Small intestine (tissue), 7 donors: ENCODE measurements around the gene LMTK3. TPM values are rescaled to one million over a fixed set of nuclear protein-coding genes. Genes with fewer than 3 reads are reported as not detected.
A peak's percentile ranks its signal among the peaks of the same experiment; 100 is the strongest.

ENCODE experiments used
- DNase-seq, 2 donors: peaks; one replicate each; pipeline versions ENCODE4 v3.0.0 to v3.0.0-alpha.2; 2013
- FAIRE-seq: peaks from 2 replicates; lab custom pipeline; 2012; peaks lifted over from hg19 to GRCh38; lab: Jason Lieb, UNC
- H3K27ac ChIP-seq, 3 donors: one replicate each; pipeline ENCODE4 v1.5.1; 2013; ENCODE audit warnings: low read length in 2 of 3, mild to moderate bottlenecking in 2 of 3, control low read depth in 1 of 3, inconsistent platforms in 1 of 3, low read depth in 1 of 3, moderate library complexity in 1 of 3
- H3K27me3 ChIP-seq, 3 donors: one replicate each; pipeline ENCODE4 v1.6.1; 2013; ENCODE audit warnings: low read length in 3 of 3, inconsistent platforms in 1 of 3; ENCODE audit not compliant: control insufficient read depth in 3 of 3, insufficient read depth in 3 of 3
- H3K36me3 ChIP-seq, 3 donors: one replicate each; pipeline ENCODE4 v1.6.1; 2013; ENCODE audit warnings: low read length in 3 of 3, inconsistent platforms in 1 of 3, low read depth in 1 of 3, mild to moderate bottlenecking in 1 of 3, moderate library complexity in 1 of 3; ENCODE audit not compliant: control insufficient read depth in 3 of 3, insufficient read depth in 2 of 3
- H3K4me1 ChIP-seq, 3 donors: one replicate each; pipeline ENCODE4 v1.6.1; 2013; ENCODE audit warnings: low read length in 2 of 3, inconsistent platforms in 1 of 3, low read depth in 1 of 3, mild to moderate bottlenecking in 1 of 3, moderate library complexity in 1 of 3; ENCODE audit not compliant: control insufficient read depth in 3 of 3, insufficient read depth in 2 of 3
- H3K4me3 ChIP-seq, 3 donors: one replicate each; pipeline ENCODE4 v1.5.1; 2013; ENCODE audit warnings: low read length in 3 of 3, control low read depth in 1 of 3, inconsistent platforms in 1 of 3, low read depth in 1 of 3, mild to moderate bottlenecking in 1 of 3, moderate library complexity in 1 of 3
- H3K9me3 ChIP-seq, 2 donors: one replicate each; pipeline ENCODE4 v1.6.1; 2013; ENCODE audit warnings: low read depth in 1 of 2, low read length in 1 of 2; ENCODE audit not compliant: control insufficient read depth in 2 of 2, insufficient read depth in 1 of 2
- WGBS, 3 donors: extraction: QIAGEN DNeasy Blood & Tissue Kit; methylation state at CpG; one replicate each; pipeline ENCODE4 v1.1.7; 2013; 5-methylcytosine and 5-hydroxymethylcytosine counted together
- polyA plus RNA-seq, 4 donors: library from polyadenylated mRNA; stranded (reverse) in 3 of 4; unstranded in 1 of 4; fragments of 200-250 nt in 3 of 4; fragments of 120-200 nt in 1 of 4; gene quantifications; one replicate each; pipeline versions ENCODE4 v1.2.1 to v1.2.3, GENCODE V29; 2013
- donor health status: healthy with polysubstance abuse.
- donor health status: control.
- donor health status: control.
- donor health status: Bipolar disorder and iron deficiency.
- donor health status: healthy.

LMTK3 gene
- polyA plus RNA-seq, 4 donors = 3.6 to 7.6 (median 7.1) TPM

GRCh38 chr19:48554385-48555091, 42.9 kb upstream of the LMTK3 start:
- Histone ChIP-seq H3K4me1 (peaks cover 7 to 57% (median 7%) of the 10 kb centered on the region in 3 donors), H3K4me3 (no peak overlapping the region), H3K27ac (peak overlapping the region in 1 of 3 donors; percentile 29), H3K9me3 (peaks cover 0 to 4% of the 10 kb centered on the region in 2 donors), H3K27me3 (no peaks in the 10 kb centered on the region), H3K36me3 (no peaks in the 10 kb centered on the region)
- WGBS, 3 donors = 56 to 64% (median 60%) methylated on average over 14 to 16 of the region's 16 CpGs
- FAIRE-seq (no peak), DNase-seq (peak in 1 of 2 donors; percentile 75)

DNA sequence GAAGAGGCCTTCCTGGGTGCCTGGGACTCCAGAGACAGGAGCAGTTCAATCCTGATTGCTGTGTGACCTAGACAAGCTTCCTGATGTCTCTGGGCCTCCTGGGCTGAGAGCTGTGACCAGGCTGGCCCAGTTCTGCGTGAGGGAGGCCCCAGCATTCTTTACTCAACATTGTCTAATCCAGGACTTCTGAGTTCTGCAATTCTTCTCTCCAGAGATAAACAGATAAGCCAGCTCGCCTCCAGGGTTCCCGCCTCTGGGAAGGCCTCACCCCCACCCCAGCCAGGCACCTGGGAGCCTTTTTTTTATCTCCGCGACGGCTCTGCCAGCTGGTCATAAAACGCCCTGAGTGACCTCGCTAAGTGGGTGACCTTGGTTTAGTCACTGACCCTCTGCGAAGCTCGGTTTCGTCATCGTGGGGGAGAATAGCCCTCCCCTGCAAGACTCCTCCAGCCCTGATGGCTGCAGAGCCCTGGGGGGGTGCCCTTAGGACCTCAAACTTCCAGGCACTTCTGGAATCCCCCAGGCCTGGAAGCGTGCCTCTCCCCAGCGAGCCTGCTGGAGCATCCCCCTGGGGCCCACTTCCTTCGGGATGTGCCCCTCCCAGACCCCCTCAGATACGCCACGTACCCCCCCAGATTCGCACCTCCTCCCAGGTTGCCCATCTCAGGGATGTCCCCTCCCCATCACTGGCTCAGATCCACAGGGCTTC, 42.2 kb upstream of the LMTK3 start:
- FAIRE-seq (no peak), DNase-seq (peak; percentile 79 to 83)
- no peak overlapping the region for H3K4me3 ChIP-seq
- WGBS, 3 donors = 12 to 19% (median 17%) methylated on average over 17 to 18 of the region's 18 CpGs
- no peaks in the 10 kb centered on the region for H3K36me3 ChIP-seq
- H3K27me3 ChIP-seq = no peaks in the 10 kb centered on the region
- peaks cover 0 to 4% of the 10 kb centered on the region in 2 donors for H3K9me3 ChIP-seq
- H3K27ac ChIP-seq = peak overlapping the region; percentile 29 to 59 (median 59)
- H3K4me1 ChIP-seq = peaks cover 7 to 54% (median 7%) of the 10 kb centered on the region in 3 donors

GRCh38 chr19:48552406-48553322, 41.0 kb upstream of the LMTK3 start:
- Histone ChIP-seq H3K27me3 (no peaks in the 10 kb centered on the region), H3K27ac (peak overlapping the region in 1 of 3 donors; percentile 84), H3K36me3 (no peaks in the 10 kb centered on the region), H3K4me3 (peak overlapping the region in 1 of 3 donors; percentile 56), H3K4me1 (peaks cover 7 to 46% (median 7%) of the 10 kb centered on the region in 3 donors), H3K9me3 (no peaks in the 10 kb centered on the region)
- DNase-seq (no peak), FAIRE-seq (no peak)
- WGBS, 3 donors = 56 to 72% (median 62%) methylated on average over 19 of the region's 19 CpGs

DNA sequence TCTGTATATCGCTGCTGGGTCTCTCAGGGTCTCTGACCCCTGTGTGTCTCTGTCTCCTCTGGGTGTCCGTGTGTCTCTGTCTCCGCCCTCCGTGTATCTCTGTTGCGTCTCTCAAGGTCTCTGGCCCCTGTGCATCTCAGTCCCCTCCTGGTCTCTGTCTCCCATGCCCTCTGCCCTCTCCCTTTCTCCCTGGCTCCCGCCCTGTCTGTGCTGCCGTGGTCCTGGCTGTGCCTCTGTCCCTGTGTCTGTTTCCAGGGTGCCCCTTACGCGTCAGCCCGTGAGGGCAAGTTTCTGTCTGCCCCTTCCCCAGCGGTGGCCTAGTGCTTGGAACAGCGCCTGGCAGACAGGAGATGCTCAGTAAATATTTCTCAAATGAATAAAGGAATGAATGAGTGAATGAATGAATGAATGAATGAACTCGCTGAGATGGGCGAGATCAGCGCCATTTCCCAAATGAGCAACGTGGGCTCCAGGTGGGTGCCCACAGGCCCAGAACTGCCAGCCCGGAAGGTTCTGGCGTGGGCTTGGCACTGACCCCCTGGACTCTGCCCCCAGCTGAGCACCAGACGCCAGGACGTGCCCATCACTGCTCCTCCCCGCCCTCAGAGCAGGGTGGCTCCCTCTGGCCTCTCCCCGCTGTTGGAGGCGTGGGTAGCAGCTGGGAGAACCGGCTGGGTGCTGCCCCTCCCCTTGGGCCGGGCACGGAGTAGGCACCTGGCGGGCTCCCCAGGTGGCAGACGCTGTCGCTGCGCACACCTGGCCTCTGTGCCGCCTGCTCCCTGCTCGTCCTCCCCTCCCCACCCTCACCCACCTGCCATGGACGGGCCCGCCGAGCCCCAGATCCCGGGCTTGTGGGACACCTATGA, 40.0 kb upstream of the LMTK3 start, which contains the start of gene SULT2B1:
SULT2B1 (plus strand) TSS at position 736 of the 866 bp plus-strand sequence; CDS start at position 817, 81 bp downstream.
- DNase-seq = peak; percentile 83 to 96
- FAIRE-seq = no peak
- peak within 1 kb of the TSS in 1 of 3 donors; percentile 84 for H3K27ac ChIP-seq
- H3K4me1 ChIP-seq = peaks cover 7 to 43% (median 7%) of the 10 kb centered on the region in 3 donors
- no peaks in the 10 kb centered on the region for H3K9me3 ChIP-seq
- H3K27me3 ChIP-seq = no peaks in the 10 kb centered on the region
- H3K36me3 ChIP-seq = no peaks in the 10 kb centered on the region
- WGBS, 3 donors = 20 to 56% (median 34%) methylated on average over 30 to 36 of the region's 36 CpGs
- H3K4me3 ChIP-seq = peak within 1 kb of the TSS in 1 of 3 donors; percentile 56

GRCh38 chr19:48549380-48549779, 37.7 kb upstream of the LMTK3 start:
- no peak overlapping the region for H3K4me3 ChIP-seq
- H3K4me1 ChIP-seq = peaks cover 7 to 31% (median 7%) of the 10 kb centered on the region in 3 donors
- 66 to 83% (median 75%) methylated on average over 5 of the region's 5 CpGs for WGBS, 3 donors
- DNase-seq (no peak), FAIRE-seq (no peak)
- no peaks in the 10 kb centered on the region for H3K27me3 ChIP-seq
- no peaks in the 10 kb centered on the region for H3K36me3 ChIP-seq
- no peaks in the 10 kb centered on the region for H3K9me3 ChIP-seq
- no peak overlapping the region for H3K27ac ChIP-seq

DNA sequence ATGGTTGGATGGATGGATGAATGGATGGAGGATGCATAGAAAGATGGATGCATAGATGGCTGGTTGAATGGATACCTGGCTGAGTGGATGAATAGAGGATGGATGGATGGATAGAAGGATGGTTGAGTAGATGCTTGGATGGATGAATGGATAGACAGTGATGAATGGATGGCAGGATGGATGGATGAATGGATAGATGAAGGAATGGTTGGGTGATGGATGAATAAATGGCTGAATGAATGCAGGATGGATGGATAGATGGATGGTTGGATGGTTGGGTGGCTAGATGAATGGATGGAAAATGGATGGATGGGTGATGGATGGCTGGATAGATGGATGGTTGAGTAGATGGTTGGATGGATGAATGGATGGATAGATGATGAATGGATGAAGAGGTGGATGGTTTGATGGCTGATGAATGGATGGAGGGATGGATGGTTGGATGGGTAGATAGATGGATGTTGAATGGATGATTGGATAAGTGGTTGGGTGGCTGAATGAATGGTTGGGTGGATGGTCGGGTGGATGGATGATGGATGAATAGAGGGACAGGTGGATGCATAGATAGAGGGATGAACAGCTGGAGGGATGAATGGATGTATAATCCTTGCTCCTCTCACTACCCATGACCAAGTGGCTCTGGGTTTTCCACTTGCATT, 36.7 kb upstream of the LMTK3 start:
- Histone ChIP-seq H3K4me1 (peaks cover 2 to 21% (median 7%) of the 10 kb centered on the region in 3 donors), H3K36me3 (no peaks in the 10 kb centered on the region), H3K27ac (no peak overlapping the region), H3K27me3 (no peaks in the 10 kb centered on the region), H3K9me3 (no peaks in the 10 kb centered on the region), H3K4me3 (no peak overlapping the region)
- WGBS, 3 donors = 93 to 100% (median 94%) methylated on average over 1 of the region's 1 CpG
- DNase-seq (no peak), FAIRE-seq (no peak)

- H3K36me3 ChIP-seq = no peaks in the 10 kb centered on the region
- H3K27me3 ChIP-seq = no peaks in the 10 kb centered on the region
- no peak for DNase-seq
- H3K27ac ChIP-seq = no peak overlapping the region
- H3K4me3 ChIP-seq = no peak overlapping the region
- H3K4me1 ChIP-seq = peaks cover 0 to 15% (median 4%) of the 10 kb centered on the region in 3 donors
- 74 to 78% (median 76%) methylated on average over 1 of the region's 1 CpG for WGBS, 3 donors
- peak; percentile 74 for FAIRE-seq
- no peaks in the 10 kb centered on the region for H3K9me3 ChIP-seq
Observed at GRCh38 chr19:48547722-48548121, 36.1 kb upstream of the LMTK3 start.
